ENCODE results near the gene AGBL4.

The AGBL4 gene

GRCh38 chr1:48616710-48617109 lies 1407.0 kb downstream of the AGBL4 start:
- no peak for DNase-seq

- no peak for DNase-seq
These were observed 1411.9 kb downstream of the AGBL4 start for GRCh38 chr1:48611841-48612240.

- DNase-seq, result no peak
These were observed 1412.9 kb downstream of the AGBL4 start for GRCh38 chr1:48610628-48611542.

GRCh38 chr1:48608882-48609281 lies 1414.9 kb downstream of the AGBL4 start:
- no peak for DNase-seq

- DNase-seq, result no peak
These were observed 1420.5 kb downstream of the AGBL4 start for GRCh38 chr1:48603222-48603621.

GRCh38 chr1:48602349-48602748 lies 1421.4 kb downstream of the AGBL4 start:
- DNase-seq, result no peak

- no peak for DNase-seq
These were observed 1423.6 kb downstream of the AGBL4 start for GRCh38 chr1:48600182-48600581.

- DNase-seq, result no peak
These were observed 1426.1 kb downstream of the AGBL4 start for GRCh38 chr1:48597663-48598062.

- DNase-seq, result no peak
These were observed 1427.7 kb downstream of the AGBL4 start for GRCh38 chr1:48596046-48596445.

- no peak for DNase-seq
These were observed 1428.1 kb downstream of the AGBL4 start for GRCh38 chr1:48595613-48596012.

- no peak for DNase-seq
These were observed 1431.4 kb downstream of the AGBL4 start for GRCh38 chr1:48592330-48592729.

- no peak for DNase-seq
These were observed 1432.6 kb downstream of the AGBL4 start for GRCh38 chr1:48591181-48591580.

- no peak for DNase-seq
These were observed 1435.7 kb downstream of the AGBL4 start for GRCh38 chr1:48588061-48588460.

- no peak for DNase-seq
These were observed 1441.3 kb downstream of the AGBL4 start for GRCh38 chr1:48582408-48582807.

GRCh38 chr1:48581270-48581669 lies 1442.5 kb downstream of the AGBL4 start:
- DNase-seq, result no peak

- DNase-seq, result no peak
These were observed 1447.2 kb downstream of the AGBL4 start for GRCh38 chr1:48576565-48576964.

GRCh38 chr1:48572646-48573258 lies 1451.0 kb downstream of the AGBL4 start:
- no peak for DNase-seq

- DNase-seq, result no peak
These were observed 1451.6 kb downstream of the AGBL4 start for GRCh38 chr1:48572134-48572533.

GRCh38 chr1:48571303-48571987 lies 1452.3 kb downstream of the AGBL4 start:
- no peak for DNase-seq

GRCh38 chr1:48570568-48570967 lies 1453.2 kb downstream of the AGBL4 start:
- DNase-seq, result no peak

GRCh38 chr1:48568501-48568900 lies 1455.3 kb downstream of the AGBL4 start:
- no peak for DNase-seq

GRCh38 chr1:48566492-48566891 lies 1457.3 kb downstream of the AGBL4 start:
- DNase-seq, result no peak

GRCh38 chr1:48563021-48563420 lies 1460.7 kb downstream of the AGBL4 start:
- DNase-seq, result no peak

- DNase-seq, result no peak
These were observed 1462.3 kb downstream of the AGBL4 start for GRCh38 chr1:48561444-48561843.
